SK-N-SH (cell line): ENCODE results near the gene APPL2. TPM values are rescaled to one million over a fixed set of nuclear protein-coding genes. Genes with fewer than 3 reads are reported as not detected.

Experiments
- CTCF ChIA-PET: fragments of 300-600, 350-600 bp; formaldehyde crosslinking; extraction: SDS; loops from one replicate; lab custom pipeline; 2021; lab: Yijun Ruan, JAX
- POLR2A ChIA-PET: fragments of 350-600 bp; sonication (Branson Sonifier 250); formaldehyde crosslinking; extraction: SDS; loops from one replicate; lab custom pipeline; 2020; ENCODE audit warnings: antibody characterized with exemption, inconsistent platforms; lab: Yijun Ruan, JAX
- DNase-seq: peaks from one replicate; pipeline ENCODE4 v3.0.0; 2012
- H2AFZ ChIP-seq: fragments of 200-600 bp; sonication (generic); 2 replicates; pipeline ENCODE4 v1.8.1; 2016; ENCODE audit warnings: antibody characterized with exemption, mild to moderate bottlenecking, low read depth
- H3F3A ChIP-seq: fragments of 200-600 bp; sonication (generic); replicated peaks from 2 replicates; pipeline ENCODE3; 2016; ENCODE audit warnings: antibody characterized with exemption, mild to moderate bottlenecking; ENCODE audit not compliant: insufficient read depth
- H3K27ac ChIP-seq, 2 experiments: fragments of 200-500 bp in 1 of 2; fragments of 200-600 bp in 1 of 2; sonication (Bioruptor generic) in 1 of 2; sonication (generic), shearing (Covaris generic) in 1 of 2; 2 replicates each; pipeline versions ENCODE4 v1.5.1 to v1.6.1; 2014 to 2016; ENCODE audit warnings: low read depth in 2 of 2, inconsistent platforms in 1 of 2, low read length in 1 of 2, mild to moderate bottlenecking in 1 of 2, mixed read lengths in 1 of 2
- H3K27me3 ChIP-seq: fragments of 200-600 bp; sonication (generic), shearing (Covaris generic); 2 replicates; pipeline ENCODE4 v1.6.1; 2016; ENCODE audit warnings: mixed run types; ENCODE audit not compliant: insufficient read depth
- H3K36me3 ChIP-seq, 2 experiments: fragments of 200-500 bp in 1 of 2; fragments of 200-600 bp in 1 of 2; sonication (Bioruptor generic) in 1 of 2; sonication (generic) in 1 of 2; replicated peaks in 1 of 2; 2 replicates each; pipeline versions ENCODE3 to v1.5.1; 2014 to 2016; ENCODE audit warnings: low read length in 1 of 2, mild to moderate bottlenecking in 1 of 2; ENCODE audit not compliant: insufficient read depth in 2 of 2, control insufficient read depth in 1 of 2
- H3K4me1 ChIP-seq, 2 experiments: fragments of 200-500 bp in 1 of 2; fragments of 200-600 bp in 1 of 2; sonication (Bioruptor generic) in 1 of 2; sonication (generic), shearing (Covaris generic) in 1 of 2; 2 replicates each; pipeline versions ENCODE4 v1.5.1 to v1.6.1; 2014 to 2016; ENCODE audit warnings: low read depth in 1 of 2, low read length in 1 of 2, mixed run types in 1 of 2; ENCODE audit not compliant: insufficient read depth in 2 of 2, control insufficient read depth in 1 of 2
- H3K4me2 ChIP-seq: fragments of 200-600 bp; sonication (generic), shearing (Covaris generic); 2 replicates; pipeline ENCODE4 v1.6.1; 2017; ENCODE audit warnings: mixed run types
- H3K4me3 ChIP-seq, 2 experiments: fragments of 200-500 bp in 1 of 2; fragments of 200-600 bp in 1 of 2; sonication (Bioruptor generic) in 1 of 2; sonication (generic), shearing (Covaris generic) in 1 of 2; 2 replicates each; pipeline versions ENCODE4 v1.5.1 to v1.8.1; 2014 to 2016; ENCODE audit warnings: low read depth in 2 of 2, inconsistent platforms in 1 of 2, low read length in 1 of 2, mild to moderate bottlenecking in 1 of 2, mixed read lengths in 1 of 2, moderate library complexity in 1 of 2
- H3K79me2 ChIP-seq: fragments of 200-600 bp; sonication (generic); 2 replicates; pipeline ENCODE4 v1.8.1; 2017; ENCODE audit warnings: mild to moderate bottlenecking; ENCODE audit not compliant: insufficient read depth
- H3K9ac ChIP-seq: fragments of 200-600 bp; sonication (generic); 2 replicates; pipeline ENCODE4 v1.6.1; 2017; ENCODE audit warnings: mixed run types
- H3K9me2 ChIP-seq: fragments of 200-600 bp; sonication (generic); 2 replicates; pipeline ENCODE4 v1.6.1; 2017; ENCODE audit warnings: mixed run types
- H3K9me3 ChIP-seq: fragments of 200-600 bp; sonication (generic); 2 replicates; pipeline ENCODE4 v1.6.1; 2017; ENCODE audit warnings: mixed run types, mild to moderate bottlenecking, moderate library complexity
- H4K20me1 ChIP-seq: fragments of 200-600 bp; sonication (generic); 2 replicates; pipeline ENCODE4 v1.6.1; 2017; ENCODE audit warnings: mild to moderate bottlenecking, mixed run types; ENCODE audit not compliant: insufficient read depth
- CTCF ChIP-seq: fragments of 200-600 bp; sonication (generic); IDR thresholded peaks from 2 replicates; pipeline ENCODE4 v1.6.1; 2017; ENCODE audit warnings: antibody characterized with exemption, mild to moderate bottlenecking, moderate library complexity
- EP300 ChIP-seq, 2 experiments: IDR thresholded peaks; 2 replicates each; pipeline versions ENCODE4 v1.4.0 to v1.6.1; 2012; ENCODE audit warnings: borderline replicate concordance in 1 of 2, low read depth in 1 of 2, low read length in 1 of 2
- EZH2phosphoT487 ChIP-seq: fragments of 200-600 bp; sonication (generic); IDR thresholded peaks from 2 replicates; pipeline ENCODE4 v1.6.1; 2017; ENCODE audit warnings: low read depth, mixed run types, mild to moderate bottlenecking, antibody characterized with exemption, moderate library complexity, borderline replicate concordance
- FOSL2 ChIP-seq: IDR thresholded peaks from 2 replicates; pipeline ENCODE4 v1.4.0; 2012; ENCODE audit warnings: low read depth, mild to moderate bottlenecking, moderate library complexity, borderline replicate concordance
- FOXM1 ChIP-seq: IDR thresholded peaks from 2 replicates; pipeline ENCODE4 v1.4.0; 2012; ENCODE audit warnings: low read depth, mild to moderate bottlenecking
- GATA2 ChIP-seq: sonication (generic); formaldehyde crosslinking; IDR thresholded peaks from 2 replicates; pipeline ENCODE4 v1.5.0; 2020; ENCODE audit warnings: mild to moderate bottlenecking, missing genetic modification reagents
- JUND ChIP-seq: IDR thresholded peaks from 2 replicates; pipeline ENCODE4 v1.4.0; 2012
- MAX ChIP-seq: IDR thresholded peaks from 2 replicates; pipeline ENCODE4 v1.4.0; 2012; ENCODE audit warnings: low read depth
- MEF2A ChIP-seq: IDR thresholded peaks from 2 replicates; pipeline ENCODE4 v1.4.0; 2012; ENCODE audit warnings: low read depth, borderline replicate concordance
- PBX3 ChIP-seq: IDR thresholded peaks from 2 replicates; pipeline ENCODE4; 2012
- POLR2AphosphoS5 ChIP-seq: IDR thresholded peaks from 2 replicates; pipeline ENCODE4 v1.6.1; 2012; ENCODE audit warnings: low read depth, low read length
- REST ChIP-seq: IDR thresholded peaks from 2 replicates; pipeline ENCODE4 v1.6.1; 2012; ENCODE audit warnings: mild to moderate bottlenecking, low read depth, low read length, moderate library complexity
- RXRA ChIP-seq: IDR thresholded peaks from 2 replicates; pipeline ENCODE4 v1.4.0; 2012; ENCODE audit warnings: low read depth, mild to moderate bottlenecking, borderline replicate concordance
- TAF1 ChIP-seq: IDR thresholded peaks from 2 replicates; pipeline ENCODE4 v1.6.1; 2012; ENCODE audit warnings: low read depth, mild to moderate bottlenecking, low read length, moderate library complexity, borderline replicate concordance
- TCF12 ChIP-seq: IDR thresholded peaks from 2 replicates; pipeline ENCODE4 v1.4.0; 2012
- TEAD4 ChIP-seq: IDR thresholded peaks from 2 replicates; pipeline ENCODE4 v1.4.0; 2012; ENCODE audit warnings: mild to moderate bottlenecking, borderline replicate concordance; ENCODE audit not compliant: insufficient read depth
- USF1 ChIP-seq: IDR thresholded peaks from 2 replicates; pipeline ENCODE4 v1.4.0; 2012; ENCODE audit warnings: low read depth, borderline replicate concordance
- WGBS: methylation state at CpG from one replicate; pipeline ENCODE4 v1.1.6; 2017; ENCODE audit warnings: low lambda C conversion rate; 5-methylcytosine and 5-hydroxymethylcytosine counted together
- polyA plus RNA-seq, 3 experiments: library from polyadenylated mRNA; depleted of rRNA; stranded (reverse); fragments of >200 nt; gene quantifications; 2 replicates each; pipeline ENCODE4 v1.2.3, GENCODE V29; 2012

Gene APPL2
- polyA plus RNA-seq, 1 of the 3 experiments (the other 2 are of a cell fraction): 59.2 TPM

GRCh38 chr12:105253866-105254513, 18.0 kb upstream of the APPL2 start:
- peak overlapping the region in 1 of 2 experiments; percentile 14; a peak in 1 of 4 replicates for H3K4me3 ChIP-seq
- H4K20me1 ChIP-seq: no peaks in the 10 kb centered on the region
- H3K79me2 ChIP-seq: peaks cover 5% of the 10 kb centered on the region; the same call in 1 of the 2 replicates
- H3K4me1 ChIP-seq: peaks cover 6 to 45% of the 10 kb centered on the region in 2 experiments
- peak overlapping the region; percentile 73 for H3K9ac ChIP-seq
- H3K9me2 ChIP-seq: no peaks in the 10 kb centered on the region
- ChIA-PET CTCF (no interaction called here), POLR2A (no interaction called here)
- peak overlapping the region; percentile 38; the same call in 1 of the 2 replicates for H2AFZ ChIP-seq
- TF ChIP-seq POLR2AphosphoS5 (peak; percentile 34; the same call in 1 of the 2 replicates), EZH2phosphoT487 (no peak), CTCF (no peak), JUND (peak; percentile 90), EP300 (IDR thresholded peaks at IDR 0.05; ENCODE audit: borderline replicate concordance in 1 of 2, low read depth in 1 of 2, low read length in 1 of 2) (peak in 1 of 2 experiments; percentile 88; a peak in 2 of 4 replicates), TCF12 (peak; percentile 81), FOSL2 (peak; percentile 90), MAX (0 out of 2 replicates have a peak, but pooled peaks have one; percentile 54), USF1 (no peak), RXRA (peak; percentile 44; the same call in 1 of the 2 replicates), TEAD4 (peak; percentile 81; the same call in 1 of the 2 replicates), REST (peak; percentile 41; the same call in 1 of the 2 replicates), TAF1 (no peak), GATA2 (CRISPR knock-in tag) (no peak), PBX3 (peak; percentile 72), FOXM1 (0 out of 2 replicates have a peak, but pooled peaks have one; percentile 61), MEF2A (no peak)
- H3K4me2 ChIP-seq: peak overlapping the region; percentile 70
- no peaks in the 10 kb centered on the region for H3K9me3 ChIP-seq
- WGBS: 46% methylated on average over 3 of the region's 3 CpGs
- no peaks in the 10 kb centered on the region for H3K27me3 ChIP-seq
- H3K27ac ChIP-seq: peak overlapping the region; percentile 71 to 95; a peak in 3 of 4 replicates
- no peaks in the 10 kb centered on the region for H3K36me3 ChIP-seq
- DNase-seq: no peak
- H3F3A ChIP-seq: peaks cover 64% of the 10 kb centered on the region
